NCI-H226 (cell line): ENCODE data around the gene CNIH4.
A peak's percentile ranks its signal among the peaks of the same experiment; 100 is the strongest.
"Not testable (repeated sequence)": the region's sequence is repeated elsewhere in the genome, so short reads cannot be mapped to it uniquely, and the experiment has no call there.

ENCODE experiments used
- DNase-seq: peaks from one replicate; pipeline ENCODE4 v3.0.0-alpha.2; 2015

CNIH4 gene

GRCh38 chr1:224349716-224350115 is 7.0 kb upstream of the CNIH4 start:
- DNase-seq = not testable (repeated sequence)

- not testable (repeated sequence) for DNase-seq
Measured at GRCh38 chr1:224352436-224353085, 4.1 kb upstream of the CNIH4 start.

- DNase-seq = no peak
Measured at GRCh38 chr1:224353975-224354925, 2.4 kb upstream of the CNIH4 start.

GRCh38 chr1:224357626-224358124 is 996 bp downstream of the CNIH4 start:
- DNase-seq = no peak

GRCh38 chr1:224358237-224358636 is 1.6 kb downstream of the CNIH4 start:
- DNase-seq = no peak

- no peak for DNase-seq
Measured at GRCh38 chr1:224359207-224359606, 2.5 kb downstream of the CNIH4 start.

DNA sequence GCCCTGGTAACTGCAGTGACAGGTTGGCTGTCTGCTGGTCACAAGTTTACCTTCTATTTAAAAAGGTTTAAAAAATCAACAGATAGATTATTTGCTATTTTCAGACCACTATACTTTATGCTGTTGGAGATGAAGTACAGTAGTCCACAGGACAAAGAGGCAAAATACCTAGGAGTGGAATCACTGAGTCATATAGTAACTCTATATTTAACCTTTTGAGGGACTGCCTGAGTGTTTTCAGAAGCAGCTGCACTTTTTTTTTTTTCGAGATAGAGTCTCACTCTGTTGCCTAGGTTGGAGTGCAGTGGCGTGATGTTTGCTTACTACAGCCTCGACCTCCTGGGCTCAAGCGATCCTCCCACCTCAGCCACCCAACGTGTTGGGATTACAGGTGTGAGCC is 11.7 kb downstream of the CNIH4 start:
- no peak for DNase-seq

DNA sequence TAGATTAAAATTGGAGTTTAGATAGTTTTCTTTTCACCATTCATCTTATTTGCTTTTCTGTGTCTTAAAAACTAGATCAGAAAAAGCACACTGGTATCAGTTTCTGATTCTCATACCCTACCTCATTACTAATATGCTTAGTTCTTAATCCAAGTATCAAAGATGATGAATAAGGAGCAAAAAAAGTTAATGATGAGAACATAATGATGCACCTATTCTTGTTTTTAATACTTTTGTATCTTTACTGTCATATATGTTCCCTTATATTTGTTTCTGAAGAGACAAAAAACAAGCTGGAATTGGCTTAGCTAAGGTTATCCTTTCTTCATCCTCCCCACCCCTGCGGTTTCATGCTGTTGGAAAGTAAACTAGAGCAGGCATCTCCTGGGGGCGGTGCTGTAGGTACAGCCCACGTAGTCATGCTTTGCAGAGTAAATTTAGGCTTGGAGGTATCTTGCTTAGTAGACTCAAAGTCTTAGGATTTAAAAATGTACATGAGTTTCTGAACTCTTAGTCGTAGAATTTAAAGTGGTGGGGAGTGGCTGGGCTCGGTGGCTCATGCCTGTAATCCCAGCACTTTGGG is 16.4 kb downstream of the CNIH4 start:
- DNase-seq = no peak

- no peak for DNase-seq
Measured at GRCh38 chr1:224375059-224375458, 18.4 kb downstream of the CNIH4 start.

DNA sequence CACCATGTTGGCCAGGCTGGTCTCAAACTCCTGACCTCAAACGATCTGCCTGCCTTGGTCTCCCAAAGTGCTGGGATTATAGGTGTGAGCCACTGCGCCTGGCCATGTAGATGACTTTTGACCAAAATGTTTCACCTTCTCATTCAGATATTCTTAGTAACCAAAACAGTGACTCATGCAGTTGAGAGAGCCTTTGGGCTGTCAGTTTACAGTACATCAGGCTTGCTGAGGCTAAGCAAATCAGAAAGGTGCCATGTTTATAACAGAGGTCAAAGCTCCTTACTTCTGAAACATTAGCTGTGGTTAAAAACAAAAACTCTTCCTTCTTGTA is 21.0 kb downstream of the CNIH4 start:
- DNase-seq = peak; percentile 31

GRCh38 chr1:224378855-224379631 is 22.4 kb downstream of the CNIH4 start:
- no peak for DNase-seq

DNA sequence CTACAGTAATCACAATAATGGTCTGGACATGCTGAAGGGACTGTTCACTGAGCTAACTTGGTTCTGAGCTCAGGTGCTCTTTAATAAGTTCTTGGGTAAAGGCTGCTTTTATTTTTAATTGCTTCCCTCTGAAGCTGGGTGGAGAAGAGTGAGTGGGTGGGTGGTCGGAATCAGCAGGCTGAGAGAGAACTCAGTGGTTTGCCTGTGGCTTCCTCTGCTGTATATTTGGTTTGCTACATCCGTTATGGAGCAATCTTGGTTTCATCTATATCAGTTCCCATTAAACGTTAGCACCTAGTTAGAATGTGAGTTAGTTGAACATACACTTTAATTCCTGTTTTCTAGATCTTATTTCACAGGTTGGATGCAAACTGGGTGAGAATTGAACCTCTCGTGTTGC is 23.3 kb downstream of the CNIH4 start:
- DNase-seq = no peak

GRCh38 chr1:224381880-224382548 is 25.3 kb downstream of the CNIH4 start:
- no peak for DNase-seq

GRCh38 chr1:224383218-224383617 is 26.5 kb downstream of the CNIH4 start:
- no peak for DNase-seq

GRCh38 chr1:224387302-224387912 is 30.7 kb downstream of the CNIH4 start:
- DNase-seq = no peak

GRCh38 chr1:224387943-224388342 is 31.3 kb downstream of the CNIH4 start:
- no peak for DNase-seq

DNA sequence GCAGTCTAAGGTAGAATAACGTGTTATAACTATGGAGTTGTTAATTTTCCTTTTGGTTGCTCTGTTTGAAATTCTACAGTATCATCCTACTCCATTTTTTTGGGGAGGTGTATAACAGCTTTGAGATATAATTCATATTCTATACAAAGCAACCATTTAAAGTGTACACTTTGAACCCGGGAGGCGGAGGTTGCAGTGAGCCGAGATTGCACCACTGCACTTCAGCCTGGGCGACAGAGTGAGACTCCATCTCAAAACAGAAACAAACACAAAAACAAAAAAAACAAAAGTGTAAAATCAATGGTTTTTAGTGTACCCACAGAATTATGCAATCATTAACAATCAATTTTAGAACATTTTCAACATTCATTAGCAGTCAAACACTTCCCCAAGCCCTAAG is 33.8 kb downstream of the CNIH4 start:
- no peak for DNase-seq

DNA sequence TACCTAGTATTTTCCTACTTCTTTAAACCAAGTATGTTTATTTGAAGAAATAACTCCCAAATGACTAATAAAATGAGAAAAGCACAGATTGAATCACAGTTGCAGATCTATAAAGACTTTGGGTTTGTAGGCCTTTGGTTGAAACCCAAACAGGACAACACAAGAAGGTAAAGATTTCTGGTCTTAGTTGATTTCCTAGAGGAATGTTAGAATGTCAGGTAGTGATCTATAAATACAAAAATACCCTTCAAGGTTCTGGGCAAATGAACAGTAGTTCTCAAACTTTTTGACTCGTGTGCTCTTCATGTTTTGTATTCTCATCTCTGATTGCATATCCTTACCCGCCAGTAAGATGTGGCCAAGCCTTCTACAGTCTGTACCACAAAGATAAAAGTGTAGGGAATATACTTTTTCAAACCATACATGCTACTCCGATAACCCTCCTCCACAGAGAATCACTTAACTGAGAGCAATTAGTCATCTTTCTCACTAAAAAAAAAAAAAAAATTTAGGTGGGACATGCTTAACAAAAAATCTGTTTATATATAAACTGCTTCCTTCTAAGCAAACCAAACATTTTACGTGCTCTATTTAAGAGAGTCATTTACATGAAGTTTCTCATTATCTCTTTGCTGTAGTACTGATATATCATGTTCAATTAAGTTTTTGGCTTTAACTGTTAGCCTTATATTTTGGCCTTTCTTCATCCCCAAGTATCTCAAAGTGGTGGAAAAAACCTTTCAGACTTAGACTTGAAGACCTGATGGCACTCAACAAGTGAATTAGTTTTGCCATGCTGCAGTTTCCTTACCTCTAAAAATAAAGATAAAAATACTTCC is 36.0 kb downstream of the CNIH4 start:
- DNase-seq = no peak

GRCh38 chr1:224393294-224393693 is 36.6 kb downstream of the CNIH4 start:
- no peak for DNase-seq

GRCh38 chr1:224399887-224400286 is 43.2 kb downstream of the CNIH4 start:
- DNase-seq = no peak

GRCh38 chr1:224402472-224403036 is 45.9 kb downstream of the CNIH4 start:
- no peak for DNase-seq
